GM19035 (cell line): ENCODE measurements around the gene CCNB3.

Experiments
- ATAC-seq: cut with Tn5 transposase; IDR thresholded peaks from one replicate; pipeline ENCODE4 v1.9.1; 2021; ENCODE audit not compliant: unreplicated experiment

Gene CCNB3

GRCh38 chrX:50372966-50373365 is 168.4 kb downstream of the CCNB3 start:
- no peak for ATAC-seq

- ATAC-seq: no peak
Observed at GRCh38 chrX:50375481-50376267, 171.1 kb downstream of the CCNB3 start.

GRCh38 chrX:50381729-50382415 is 177.3 kb downstream of the CCNB3 start:
- ATAC-seq: no peak

GRCh38 chrX:50386520-50386919 is 182.0 kb downstream of the CCNB3 start:
- ATAC-seq: no peak

GRCh38 chrX:50393902-50394301 is 189.3 kb downstream of the CCNB3 start:
- ATAC-seq: no peak
